HepG2 (cell line): ENCODE data around the gene CNNM3. TPM values are rescaled to one million over a fixed set of nuclear protein-coding genes. Genes with fewer than 3 reads are reported as not detected.

Source experiments
- ATAD3A ChIP-seq: sonication (generic); formaldehyde crosslinking; IDR thresholded peaks from 2 replicates; pipeline ENCODE4 v1.4.0; 2020; ENCODE audit warnings: missing genetic modification reagents
- CBX1 ChIP-seq: IDR thresholded peaks from one replicate; pipeline ENCODE4 v1.6.1; 2016; ENCODE audit warnings: antibody characterized with exemption, low read depth
- DPF2 ChIP-seq: sonication (generic); formaldehyde crosslinking; IDR thresholded peaks from 2 replicates; pipeline ENCODE4 v1.4.0; 2020; ENCODE audit warnings: mild to moderate bottlenecking, low read depth, missing genetic modification reagents, borderline replicate concordance
- NR2C2 ChIP-seq: sonication (generic); formaldehyde crosslinking; IDR thresholded peaks from 2 replicates; pipeline ENCODE4 v1.4.0; 2020; ENCODE audit warnings: missing genetic modification reagents, mild to moderate bottlenecking, moderate library complexity, borderline replicate concordance
- NR3C1 ChIP-seq: sonication (generic); formaldehyde crosslinking; IDR thresholded peaks from 2 replicates; pipeline ENCODE4 v1.4.0; 2020; ENCODE audit warnings: missing genetic modification reagents
- PAXIP1 ChIP-seq: sonication (generic); formaldehyde crosslinking; conservative IDR thresholded peaks from 2 replicates; pipeline ENCODE4 v1.4.0; 2020; ENCODE audit warnings: mild to moderate bottlenecking, missing genetic modification reagents, moderate library complexity
- POGK ChIP-seq: sonication (generic); formaldehyde crosslinking; conservative IDR thresholded peaks from 2 replicates; pipeline ENCODE4 v1.8.0; 2022; ENCODE audit warnings: mild to moderate bottlenecking, moderate library complexity, missing genetic modification reagents
- RNF2 ChIP-seq: fragments of 450-650 bp; conservative IDR thresholded peaks from 2 replicates; pipeline ENCODE4 v1.6.1; 2016; ENCODE audit warnings: low read depth
- TBL1XR1 ChIP-seq: fragments of 150-350 bp; IDR thresholded peaks from 2 replicates; pipeline ENCODE4 v1.6.1; 2014; ENCODE audit warnings: borderline replicate concordance, low read length; ENCODE audit not compliant: partially characterized antibody
- TCF7 ChIP-seq: sonication (generic); IDR thresholded peaks from 2 replicates; pipeline ENCODE4 v1.6.1; 2016; ENCODE audit warnings: antibody characterized with exemption, low read depth
- TRAFD1 ChIP-seq: sonication (generic); formaldehyde crosslinking; IDR thresholded peaks from 2 replicates; pipeline ENCODE4 v1.5.1; 2020; ENCODE audit warnings: missing genetic modification reagents, mild to moderate bottlenecking, borderline replicate concordance
- ZBTB14 ChIP-seq: sonication (generic); formaldehyde crosslinking; IDR thresholded peaks from 2 replicates; pipeline ENCODE4 v1.4.0; 2020; ENCODE audit warnings: missing genetic modification reagents
- ZBTB34 ChIP-seq: sonication (generic); formaldehyde crosslinking; IDR thresholded peaks from 2 replicates; pipeline ENCODE4 v1.8.0; 2022; ENCODE audit warnings: mild to moderate bottlenecking, missing genetic modification reagents
- ZNF30 ChIP-seq: sonication (generic); formaldehyde crosslinking; IDR thresholded peaks from 2 replicates; pipeline ENCODE4 v1.5.0; 2020; ENCODE audit warnings: mild to moderate bottlenecking, missing genetic modification reagents
- ZNF414 ChIP-seq: sonication (generic); formaldehyde crosslinking; IDR thresholded peaks from 2 replicates; pipeline ENCODE4 v1.5.0; 2020; ENCODE audit warnings: missing genetic modification reagents
- ZNF550 ChIP-seq: sonication (generic); formaldehyde crosslinking; IDR thresholded peaks from 2 replicates; pipeline ENCODE4 v1.4.0; 2020; ENCODE audit warnings: mild to moderate bottlenecking, missing genetic modification reagents, borderline replicate concordance
- ZNF558 ChIP-seq: sonication (generic); formaldehyde crosslinking; IDR thresholded peaks from 2 replicates; pipeline ENCODE4 v1.9.0; 2022; ENCODE audit warnings: mild to moderate bottlenecking, missing genetic modification reagents, borderline replicate concordance
- ZNF615 ChIP-seq: sonication (generic); formaldehyde crosslinking; IDR thresholded peaks from 2 replicates; pipeline ENCODE4 v1.5.0; 2020; ENCODE audit warnings: mild to moderate bottlenecking, missing genetic modification reagents, borderline replicate concordance
- polyA plus RNA-seq, 8 experiments: library from polyadenylated mRNA; depleted of rRNA in 3 of 8; stranded (reverse) in 7 of 8; unstranded in 1 of 8; fragments of >200 nt; fragmentation: Illumina TruSeq in 4 of 8; extraction: Trizol in 4 of 8; gene quantifications; 2 replicates each; pipeline versions ENCODE4 v1.2.1 to v1.2.3, GENCODE V29; 2011 to 2016; ENCODE audit warnings: low read depth in 4 of 8, missing spikeins in 1 of 8, mixed read lengths in 1 of 8; ENCODE audit not compliant: insufficient read depth in 1 of 8
- total RNA-seq, 5 experiments: library from RNA; depleted of rRNA; stranded (reverse); fragments of >200 nt; fragmentation: Illumina TruSeq; extraction: Trizol; gene quantifications; 2 replicates each; pipeline ENCODE4 v1.2.3, GENCODE V29; 2016; ENCODE audit warnings: low read depth in 1 of 5

CNNM3 gene
- total and polyA plus RNA-seq, 2 of the 13 experiments (the other 11 are each of a cell fraction or from before 2014, with no cell fraction given): 21.2 to 27.9 TPM

- 0 out of 2 replicates have a peak, but pooled peaks have one; percentile 35 for TF ChIP-seq ZBTB14 (CRISPR knock-in tag)
- TF ChIP-seq NR2C2 (CRISPR knock-in tag): peak; percentile 69; the same call in 1 of the 2 replicates
- TF ChIP-seq TRAFD1 (CRISPR knock-in tag): no peak
- peak; percentile 47 for TF ChIP-seq TBL1XR1
- TF ChIP-seq NR3C1 (CRISPR knock-in tag): no peak
- TF ChIP-seq ZNF558: no peak
- TF ChIP-seq ZNF550 (CRISPR knock-in tag): no peak
- TF ChIP-seq ATAD3A (CRISPR knock-in tag): no peak
- TF ChIP-seq RNF2: peak; percentile 63; the same call in 1 of the 2 replicates
- peak; percentile 97 for TF ChIP-seq ZNF414 (CRISPR knock-in tag)
- peak; percentile 100 for TF ChIP-seq ZBTB34 (CRISPR knock-in tag)
- TF ChIP-seq ZNF615 (CRISPR knock-in tag): no peak; the same call in 1 of the 2 replicates
- peak; percentile 98 for TF ChIP-seq DPF2 (CRISPR knock-in tag)
- peak; percentile 42 for TF ChIP-seq TCF7
- peak; percentile 99 for TF ChIP-seq PAXIP1 (CRISPR knock-in tag)
- no peak for TF ChIP-seq ZNF30 (CRISPR knock-in tag)
- TF ChIP-seq POGK (CRISPR knock-in tag): peak; percentile 97
- TF ChIP-seq CBX1: peak; percentile 82
These were observed 3.2 kb downstream of the CNNM3 start (continued) for GRCh38 chr2:96819128-96819875.
